ENCODE measurements around the gene DHX32.

- TF ChIP-seq, protein P1, sequence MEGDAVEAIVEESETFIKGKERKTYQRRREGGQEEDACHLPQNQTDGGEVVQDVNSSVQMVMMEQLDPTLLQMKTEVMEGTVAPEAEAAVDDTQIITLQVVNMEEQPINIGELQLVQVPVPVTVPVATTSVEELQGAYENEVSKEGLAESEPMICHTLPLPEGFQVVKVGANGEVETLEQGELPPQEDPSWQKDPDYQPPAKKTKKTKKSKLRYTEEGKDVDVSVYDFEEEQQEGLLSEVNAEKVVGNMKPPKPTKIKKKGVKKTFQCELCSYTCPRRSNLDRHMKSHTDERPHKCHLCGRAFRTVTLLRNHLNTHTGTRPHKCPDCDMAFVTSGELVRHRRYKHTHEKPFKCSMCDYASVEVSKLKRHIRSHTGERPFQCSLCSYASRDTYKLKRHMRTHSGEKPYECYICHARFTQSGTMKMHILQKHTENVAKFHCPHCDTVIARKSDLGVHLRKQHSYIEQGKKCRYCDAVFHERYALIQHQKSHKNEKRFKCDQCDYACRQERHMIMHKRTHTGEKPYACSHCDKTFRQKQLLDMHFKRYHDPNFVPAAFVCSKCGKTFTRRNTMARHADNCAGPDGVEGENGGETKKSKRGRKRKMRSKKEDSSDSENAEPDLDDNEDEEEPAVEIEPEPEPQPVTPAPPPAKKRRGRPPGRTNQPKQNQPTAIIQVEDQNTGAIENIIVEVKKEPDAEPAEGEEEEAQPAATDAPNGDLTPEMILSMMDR (IDR thresholded peaks at IDR 0.05; ENCODE audit: extremely low read depth in 1 of 2, insufficient read depth in 1 of 2, low read depth in 1 of 2, low read length in 2 of 2) = no peak
- TF ChIP-seq POLR2A (IDR thresholded peaks at IDR 0.05; ENCODE audit: low read depth, low read length) (no peak), EZH2 (IDR thresholded peaks at IDR 0.05; ENCODE audit: borderline replicate concordance, low read depth, low read length, severe bottlenecking) (no peak), POLR2AphosphoS5 (IDR thresholded peaks at IDR 0.05; ENCODE audit: insufficient read depth, low read depth, low read length) (no peak), JUN (IDR thresholded peaks at IDR 0.05; ENCODE audit: borderline replicate concordance, insufficient read depth, insufficient read length, low read depth) (no peak), FOS (IDR thresholded peaks at IDR 0.05; ENCODE audit: borderline replicate concordance, insufficient read depth, low read length) (no peak), GATA2 (IDR thresholded peaks at IDR 0.05; ENCODE audit: insufficient read depth, insufficient read length, low read depth, low read length) (no peak), MYC (IDR thresholded peaks at IDR 0.05; ENCODE audit: low read depth, low read length) (no peak)
- TF ChIP-seq, protein P2, sequence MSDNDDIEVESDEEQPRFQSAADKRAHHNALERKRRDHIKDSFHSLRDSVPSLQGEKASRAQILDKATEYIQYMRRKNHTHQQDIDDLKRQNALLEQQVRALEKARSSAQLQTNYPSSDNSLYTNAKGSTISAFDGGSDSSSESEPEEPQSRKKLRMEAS (IDR thresholded peaks at IDR 0.05; ENCODE audit: insufficient read depth, insufficient read length) = no peak
These were observed 36.3 kb downstream of the DHX32 start for GRCh38 chr10:125844751-125845221.
